ENCODE data around the gene TRAPPC13. TPM values are rescaled to one million over a fixed set of nuclear protein-coding genes. Genes with fewer than 3 reads are reported as not detected.

TRAPPC13 gene
- total RNA-seq, 4 donors from 2014 or later: 7.8 to 18.4 (median 14.4) TPM

- no peak overlapping the region for H3K4me3 ChIP-seq
- TF ChIP-seq POLR2A (IDR thresholded peaks at IDR 0.05) (no peak), EP300 (IDR thresholded peaks at IDR 0.05) (no peak), CTCF (IDR thresholded peaks at IDR 0.05) (no peak), POLR2AphosphoS5 (IDR thresholded peaks at IDR 0.05) (no peak)
- no peak for DNase-seq (ENCODE audit: low spot score in 2 of 2)
- H3K27me3 ChIP-seq: no peaks in the 10 kb centered on the region
- no peaks in the 10 kb centered on the region for H3K9me3 ChIP-seq
- no peak overlapping the region for H3K27ac ChIP-seq
- H3K36me3 ChIP-seq: no peaks in the 10 kb centered on the region
- H3K4me1 ChIP-seq: no peaks in the 10 kb centered on the region
- WGBS: 92% methylated on average over 4 of the region's 4 CpGs
Observed at GRCh38 chr5:65708145-65708544, 83.3 kb downstream of the TRAPPC13 start.

Other genes starting within 250 kb of the TRAPPC13 start
- 1 to 10 TPM in 3 of 4 donors, under 1 TPM in 1; 0.34 to 2.8 (median 2.0) TPM for gene ADAMTS6, start 143.1 kb upstream of the TRAPPC13 start, total RNA-seq
- gene CENPK, start 61.9 kb upstream of the TRAPPC13 start, total RNA-seq: 1 to 10 TPM; 1.2 to 7.9 (median 1.7) TPM
- gene PPWD1, start 61.7 kb upstream of the TRAPPC13 start, total RNA-seq: 100 to 1,000 TPM in 1 of 4 donors, 10 to 100 TPM in 3; 27.0 to 114 (median 40.1) TPM
- 10 to 100 TPM in 2 of 4 donors, 1 to 10 TPM in 2; 6.7 to 13.5 (median 9.3) TPM for gene TRIM23, start 694 bp upstream of the TRAPPC13 start, total RNA-seq
- gene SHLD3, start within 50 bp of the TRAPPC13 start, total RNA-seq: 1 to 10 TPM; 4.0 to 6.2 (median 4.7) TPM
- gene SGTB, start 97.1 kb downstream of the TRAPPC13 start, total RNA-seq: 1 to 10 TPM; 3.8 to 6.3 (median 5.3) TPM
- 10 to 100 TPM in 3 of 4 donors, 1 to 10 TPM in 1; 6.4 to 17.9 (median 14.0) TPM for gene NLN, start 97.2 kb downstream of the TRAPPC13 start, total RNA-seq